Endothelial cell of umbilical vein (primary cell): ENCODE results near the gene CD99L2. TPM values are rescaled to one million over a fixed set of nuclear protein-coding genes. Genes with fewer than 3 reads are reported as not detected.

ENCODE experiments used
- BruUV-seq: library from RNA; stranded (reverse); fragments of 400-500 nt; replicated peaks from 2 replicates; lab custom pipeline; 2021; lab: Mats Ljungman, UMichigan
- CTCF ChIA-PET: fragments of 300-600, 350-600 bp; sonication (Branson Sonifier 250); formaldehyde crosslinking; loops from one replicate; lab custom pipeline; 2021; ENCODE audit warnings: antibody characterized with exemption, inconsistent platforms; lab: Charles Lee
- POLR2A ChIA-PET: fragments of 300-600, 350-600 bp; sonication (Branson Sonifier 250); formaldehyde crosslinking; loops from one replicate; lab custom pipeline; 2021; ENCODE audit warnings: antibody characterized with exemption, inconsistent platforms; lab: Charles Lee
- DNase-seq: peaks from one replicate; pipeline ENCODE4 v3.0.0-alpha.2; 2011; ENCODE audit warnings: low read depth, low spot score
- FAIRE-seq: peaks from 2 replicates; lab custom pipeline; 2011; peaks lifted over from hg19 to GRCh38; lab: Jason Lieb, UNC
- H2AFZ ChIP-seq: 2 replicates; pipeline ENCODE4 v1.6.0; 2012; ENCODE audit warnings: low read depth, low read length, control low read depth, inconsistent platforms
- H3K27ac ChIP-seq: 2 replicates; pipeline ENCODE4 v1.5.1; 2011; ENCODE audit warnings: low read depth, mild to moderate bottlenecking, control low read depth, low read length, moderate library complexity; ENCODE audit not compliant: insufficient read depth
- H3K27me3 ChIP-seq, 2 experiments: 2 replicates each; pipeline versions ENCODE4 v1.6.0 to v1.6.1; 2011; ENCODE audit warnings: low read length in 2 of 2, mixed read lengths in 1 of 2; ENCODE audit not compliant: control insufficient read depth in 2 of 2, insufficient read depth in 2 of 2
- H3K36me3 ChIP-seq, 2 experiments: 2 replicates in 1 of 2; 3 replicates in 1 of 2; pipeline ENCODE4 v1.5.1; 2011; ENCODE audit warnings: low read length in 2 of 2, mild to moderate bottlenecking in 1 of 2, moderate library complexity in 1 of 2; ENCODE audit not compliant: control insufficient read depth in 2 of 2, insufficient read depth in 2 of 2; ENCODE audit errors: extremely low read depth in 1 of 2
- H3K4me1 ChIP-seq: 3 replicates; pipeline ENCODE4 v1.5.1; 2011; ENCODE audit warnings: mild to moderate bottlenecking, low read length; ENCODE audit not compliant: control insufficient read depth, insufficient read depth; ENCODE audit errors: extremely low read depth
- H3K4me2 ChIP-seq: 2 replicates; pipeline ENCODE4 v1.6.1; 2011; ENCODE audit warnings: low read length, control low read depth, mixed read lengths; ENCODE audit not compliant: insufficient read depth
- H3K4me3 ChIP-seq, 3 experiments: fragments of 200-600 bp in 1 of 3; sonication (generic), shearing (Covaris generic) in 1 of 3; replicated peaks in 1 of 3; 2 replicates each; pipeline ENCODE4 v1.5.1; 2011 to 2016; ENCODE audit warnings: control low read depth in 3 of 3, low read length in 3 of 3, mild to moderate bottlenecking in 2 of 3, inconsistent platforms in 1 of 3, low read depth in 1 of 3, moderate library complexity in 1 of 3; ENCODE audit not compliant: insufficient read depth in 1 of 3
- H3K79me2 ChIP-seq: 2 replicates; pipeline ENCODE4 v1.6.0; 2012; ENCODE audit warnings: low read length, inconsistent platforms; ENCODE audit not compliant: control insufficient read depth, insufficient read depth
- H3K9ac ChIP-seq: replicated peaks from 2 replicates; pipeline ENCODE3; 2011; ENCODE audit warnings: low read length, control low read depth; ENCODE audit not compliant: insufficient read depth; ENCODE audit errors: extremely low read depth
- H3K9me1 ChIP-seq: replicated peaks from 3 replicates; pipeline ENCODE4 v1.6.0; 2011; ENCODE audit warnings: mild to moderate bottlenecking, low read length; ENCODE audit not compliant: control insufficient read depth, insufficient read depth; ENCODE audit errors: extremely low read depth
- H3K9me3 ChIP-seq: replicated peaks from 2 replicates; pipeline ENCODE4 v1.5.1; 2012; ENCODE audit warnings: low read length, inconsistent platforms; ENCODE audit not compliant: control insufficient read depth, insufficient read depth
- H4K20me1 ChIP-seq: replicated peaks from 2 replicates; pipeline ENCODE3; 2011; ENCODE audit warnings: mild to moderate bottlenecking, low read length; ENCODE audit not compliant: control insufficient read depth, insufficient read depth; ENCODE audit errors: extremely low read depth
- CTCF ChIP-seq, 2 donors: IDR thresholded peaks; 1 replicate in 1 of 2; 2 replicates in 1 of 2; pipeline ENCODE4 v1.5.1; 2011; ENCODE audit warnings: low read length in 2 of 2, mild to moderate bottlenecking in 2 of 2, moderate library complexity in 2 of 2, control low read depth in 1 of 2, inconsistent platforms in 1 of 2, low read depth in 1 of 2; ENCODE audit not compliant: insufficient read depth in 1 of 2; ENCODE audit errors: extremely low read depth in 1 of 2
- EZH2 ChIP-seq: IDR thresholded peaks from 2 replicates; pipeline ENCODE4 v1.6.1; 2012; ENCODE audit warnings: borderline replicate concordance, low read depth, mild to moderate bottlenecking, moderate library complexity, low read length, inconsistent platforms; ENCODE audit not compliant: severe bottlenecking
- FOS ChIP-seq: IDR thresholded peaks from 2 replicates; pipeline ENCODE4 v1.6.1; 2011; ENCODE audit warnings: mild to moderate bottlenecking, low read length, moderate library complexity, borderline replicate concordance; ENCODE audit not compliant: insufficient read depth
- GATA2 ChIP-seq: IDR thresholded peaks from 2 replicates; pipeline ENCODE4 v1.7.0; 2011; ENCODE audit warnings: low read depth, mild to moderate bottlenecking, moderate library complexity, mixed read lengths, low read length; ENCODE audit not compliant: insufficient read length, insufficient read depth
- JUN ChIP-seq: IDR thresholded peaks from 2 replicates; pipeline ENCODE4 v1.6.1; 2011; ENCODE audit warnings: borderline replicate concordance, low read depth; ENCODE audit not compliant: insufficient read length, insufficient read depth
- MYC ChIP-seq: IDR thresholded peaks from one replicate; pipeline ENCODE4 v1.6.1; 2011; ENCODE audit warnings: mild to moderate bottlenecking, low read depth, low read length
- POLR2A ChIP-seq: IDR thresholded peaks from 2 replicates; pipeline ENCODE4 v1.6.1; 2012; ENCODE audit warnings: low read depth, mild to moderate bottlenecking, control low read depth, low read length
- POLR2AphosphoS5 ChIP-seq: IDR thresholded peaks from 2 replicates; pipeline ENCODE4 v1.6.1; 2012; ENCODE audit warnings: low read depth, mild to moderate bottlenecking, control low read depth, low read length, moderate library complexity; ENCODE audit not compliant: insufficient read depth
- dilution Hi-C: fragments of 300-500 bp; cut with MboI; formaldehyde crosslinking; loops from one replicate; pipeline ENCODE4 v1.15.0; 2019; ENCODE audit warnings: low sequenced_read_pairs; ENCODE audit not compliant: extremely low pct_ligation_motif_present
- intact Hi-C: fragments of 100-400 bp; cut with micrococcal nuclease; formaldehyde crosslinking; loops from one replicate; pipeline ENCODE4 v1.10.0; 2022
- polyA plus RNA-seq, 4 experiments: library from polyadenylated mRNA; depleted of rRNA in 3 of 4; stranded (reverse) in 3 of 4; unstranded in 1 of 4; fragments of >200 nt; gene quantifications; 2 replicates each; pipeline versions ENCODE4 v1.2.1 to v1.2.3, GENCODE V29; 2011 to 2012; ENCODE audit warnings: missing spikeins in 1 of 4
- total RNA-seq: library from RNA; stranded (reverse); gene quantifications from 2 replicates; pipeline ENCODE4 v1.2.3, GENCODE V29; 2021

The CD99L2 gene
- total and polyA plus RNA-seq, 2 donors (not counting 3 experiments of a cell fraction or from before 2014, with no cell fraction given), result 33.2 to 43.4 TPM

- H3K27me3 ChIP-seq, result no peaks in the 10 kb centered on the region
- BruUV-seq, result no TSS peak
- no peaks in the 10 kb centered on the region for H3K4me1 ChIP-seq
- H4K20me1 ChIP-seq, result no peaks in the 10 kb centered on the region
- H3K9me1 ChIP-seq, result no peaks in the 10 kb centered on the region
- no peak for DNase-seq
- dilution Hi-C loops (no loop called here), intact Hi-C loops (no loop called here)
- H2AFZ ChIP-seq, result no peak overlapping the region
- no peak overlapping the region for H3K27ac ChIP-seq
- no peaks in the 10 kb centered on the region for H3K36me3 ChIP-seq
- no peak overlapping the region for H3K4me3 ChIP-seq
- POLR2A ChIA-PET, result no interaction called here
- CTCF ChIA-PET, result no interaction called here
- TF ChIP-seq GATA2 (no peak), POLR2AphosphoS5 (no peak), JUN (no peak), EZH2 (no peak), POLR2A (no peak), MYC (no peak), CTCF (IDR thresholded peaks at IDR 0.05; ENCODE audit: extremely low read depth in 1 of 2, insufficient read depth in 1 of 2, low read depth in 1 of 2, low read length in 2 of 2) (no peak), FOS (no peak)
- H3K9me3 ChIP-seq, result no peaks in the 10 kb centered on the region
- no peak overlapping the region for H3K4me2 ChIP-seq
- FAIRE-seq, result no peak
- H3K79me2 ChIP-seq, result no peaks in the 10 kb centered on the region
- no peak overlapping the region for H3K9ac ChIP-seq
Observed at GRCh38 chrX:150845091-150845490, 53.4 kb downstream of the CD99L2 start.
